HCT116 (cell line): Measurements from ENCODE around the gene ZDHHC21. TPM values are rescaled to one million over a fixed set of nuclear protein-coding genes. Genes with fewer than 3 reads are reported as not detected.

Experiments used
- ATAC-seq: fragments of 200-7000 bp; cut with Tn5 transposase; 2 replicates; pipeline ENCODE4 v1.9.1; 2020; ENCODE audit warnings: mild to moderate bottlenecking, moderate library complexity
- BruUV-seq: library from RNA; stranded (reverse); fragments of 400-500 nt; replicated peaks from 2 replicates; lab custom pipeline; 2021; lab: Mats Ljungman, UMichigan
- CTCF ChIA-PET: fragments of 300-600 bp; sonication (Branson Sonifier 250); formaldehyde crosslinking; loops from one replicate; lab custom pipeline; 2021; ENCODE audit warnings: antibody characterized with exemption; lab: Charles Lee
- POLR2A ChIA-PET: fragments of 300-600, 350-600 bp; sonication (Branson Sonifier 250); formaldehyde crosslinking; loops from one replicate; lab custom pipeline; 2021; ENCODE audit warnings: antibody characterized with exemption; lab: Charles Lee
- RAD21 ChIA-PET, 2 experiments: fragments of 300-600 bp; sonication (Branson Sonifier 250); formaldehyde crosslinking; loops; one replicate each; lab custom pipeline; 2023; ENCODE audit warnings: low total read pairs in 2 of 2; ENCODE audit not compliant: uncharacterized antibody in 2 of 2, unreplicated experiment in 2 of 2, low non-redundant PET in 1 of 2; lab: Charles Lee
- DNase-seq: peaks from one replicate; pipeline ENCODE4 v3.0.0-alpha.2; 2010; ENCODE audit warnings: low read depth, low spot score
- H2AFZ ChIP-seq: fragments of 200-600 bp; shearing (Covaris generic), sonication (generic); 2 replicates; pipeline ENCODE4 v1.6.1; 2017; ENCODE audit warnings: low read depth, mixed run types, mixed read lengths, antibody characterized with exemption, low read length; ENCODE audit not compliant: poor library complexity, severe bottlenecking
- H3K27ac ChIP-seq: 2 replicates; pipeline ENCODE4 v1.5.1; 2012; ENCODE audit warnings: low read depth, low read length
- H3K27me3 ChIP-seq: fragments of 200-600 bp; sonication (generic); 2 replicates; pipeline ENCODE4 v1.6.1; 2016; ENCODE audit warnings: mixed run types, low read length, mixed read lengths; ENCODE audit not compliant: insufficient read depth
- H3K36me3 ChIP-seq, 2 experiments: fragments of 200-500 bp in 1 of 2; fragments of 200-600 bp in 1 of 2; sonication (Bioruptor generic) in 1 of 2; sonication (generic) in 1 of 2; 2 replicates each; pipeline versions ENCODE4 v1.5.1 to v1.6.1; 2014 to 2016; ENCODE audit warnings: low read length in 2 of 2, inconsistent platforms in 1 of 2, mixed read lengths in 1 of 2, mixed run types in 1 of 2; ENCODE audit not compliant: insufficient read depth in 2 of 2, control insufficient read depth in 1 of 2
- H3K4me1 ChIP-seq, 2 experiments: fragments of 200-600 bp in 1 of 2; sonication (generic) in 1 of 2; 2 replicates each; pipeline versions ENCODE4 v1.5.1 to v1.6.1; 2012 to 2017; ENCODE audit warnings: low read length in 2 of 2, inconsistent platforms in 1 of 2, mild to moderate bottlenecking in 1 of 2, mixed read lengths in 1 of 2, mixed run types in 1 of 2, moderate library complexity in 1 of 2; ENCODE audit not compliant: insufficient read depth in 2 of 2, control insufficient read depth in 1 of 2
- H3K4me2 ChIP-seq: fragments of 200-600 bp; sonication (generic); 2 replicates; pipeline ENCODE4 v1.6.1; 2017; ENCODE audit warnings: mixed run types, low read length, mixed read lengths
- H3K4me3 ChIP-seq, 2 experiments: fragments of 200-600 bp in 1 of 2; sonication (generic) in 1 of 2; replicated peaks in 1 of 2; 2 replicates each; pipeline ENCODE4 v1.5.1; 2011 to 2016; ENCODE audit warnings: low read length in 2 of 2, control low read depth in 1 of 2, low read depth in 1 of 2, mild to moderate bottlenecking in 1 of 2, mixed read lengths in 1 of 2, mixed run types in 1 of 2
- H3K79me2 ChIP-seq: fragments of 200-600 bp; sonication (generic); 2 replicates; pipeline ENCODE4 v1.6.1; 2017; ENCODE audit warnings: mild to moderate bottlenecking, mixed run types, low read length, moderate library complexity, mixed read lengths; ENCODE audit not compliant: insufficient read depth
- H3K9ac ChIP-seq: fragments of 200-600 bp; sonication (generic); 2 replicates; pipeline ENCODE4 v1.6.1; 2016; ENCODE audit warnings: low read length, mixed read lengths
- H3K9me2 ChIP-seq: fragments of 200-600 bp; sonication (generic), shearing (Covaris generic); 2 replicates; pipeline ENCODE4 v1.6.1; 2017; ENCODE audit warnings: mixed run types, mild to moderate bottlenecking, moderate library complexity; ENCODE audit not compliant: insufficient read depth
- H3K9me3 ChIP-seq, 2 experiments: fragments of 200-500 bp in 1 of 2; fragments of 200-600 bp in 1 of 2; sonication (Bioruptor generic) in 1 of 2; sonication (generic) in 1 of 2; 2 replicates each; pipeline ENCODE4 v1.6.1; 2014 to 2017; ENCODE audit warnings: low read length in 2 of 2, mixed read lengths in 2 of 2, inconsistent platforms in 1 of 2, low read depth in 1 of 2, mild to moderate bottlenecking in 1 of 2, mixed run types in 1 of 2, moderate library complexity in 1 of 2; ENCODE audit not compliant: control insufficient read depth in 1 of 2, insufficient read depth in 1 of 2
- H4K20me1 ChIP-seq: fragments of 200-600 bp; sonication (generic), shearing (Covaris generic); 2 replicates; pipeline ENCODE4 v1.6.1; 2017; ENCODE audit warnings: mixed run types, mild to moderate bottlenecking, moderate library complexity; ENCODE audit not compliant: insufficient read depth
- CEBPB ChIP-seq: IDR thresholded peaks from 2 replicates; pipeline ENCODE4 v1.6.1; 2012; ENCODE audit warnings: low read depth
- CTCF ChIP-seq, 3 experiments: fragments of 200-600 bp in 1 of 3; sonication (generic) in 1 of 3; IDR thresholded peaks in 2 of 3; conservative IDR thresholded peaks in 1 of 3; 2 replicates each; pipeline ENCODE4 v1.5.1; 2012 to 2017; ENCODE audit warnings: low read depth in 2 of 3, low read length in 2 of 3, antibody characterized with exemption in 1 of 3, borderline replicate concordance in 1 of 3, control low read depth in 1 of 3, mild to moderate bottlenecking in 1 of 3, mixed read lengths in 1 of 3, mixed run types in 1 of 3, moderate library complexity in 1 of 3; ENCODE audit not compliant: insufficient read depth in 1 of 3
- EZH2phosphoT487 ChIP-seq: fragments of 200-600 bp; IDR thresholded peaks from 2 replicates; pipeline ENCODE4 v1.6.1; 2018; ENCODE audit warnings: antibody characterized with exemption, borderline replicate concordance
- FOSL1 ChIP-seq: IDR thresholded peaks from 2 replicates; pipeline ENCODE4 v1.6.1; 2012; ENCODE audit warnings: low read depth
- POLR2AphosphoS5 ChIP-seq: IDR thresholded peaks from 2 replicates; pipeline ENCODE4 v1.6.1; 2011; ENCODE audit warnings: mild to moderate bottlenecking, low read depth, low read length, moderate library complexity
- SP1 ChIP-seq: IDR thresholded peaks from 2 replicates; pipeline ENCODE4 v1.6.1; 2012; ENCODE audit warnings: low read depth
- YY1 ChIP-seq: IDR thresholded peaks from 2 replicates; pipeline ENCODE4 v1.6.1; 2011; ENCODE audit warnings: low read length, low read depth, moderate library complexity, mild to moderate bottlenecking; ENCODE audit not compliant: insufficient replicate concordance; ENCODE audit errors: extremely low read depth
- ZFX ChIP-seq: fragments of 450-650 bp; IDR thresholded peaks from 2 replicates; pipeline ENCODE4 v1.6.1; 2017
- ZNF274 ChIP-seq: fragments of 200-500 bp; sonication (Bioruptor generic); IDR thresholded peaks from 2 replicates; pipeline ENCODE4 v1.6.1; 2014; ENCODE audit warnings: mild to moderate bottlenecking, low read depth, low read length, inconsistent platforms
- intact Hi-C: fragments of 100-400 bp; cut with micrococcal nuclease; formaldehyde crosslinking; loops from 2 replicates; pipeline ENCODE4 v1.10.0; 2022
- total RNA-seq: library from RNA; stranded (reverse); gene quantifications from one replicate; pipeline ENCODE4 v1.2.1, GENCODE V29; 2021; ENCODE audit not compliant: unreplicated experiment
- TF ChIP-seq, protein P1 (sequence below): IDR thresholded peaks from 2 replicates; pipeline ENCODE4 v1.6.1; 2012

ZDHHC21 gene
- total RNA-seq, 1 experiment from 2014 or later, result 5.9 TPM

GRCh38 chr9:14730461-14730898 is 37.2 kb upstream of the ZDHHC21 start:
- no peaks in the 10 kb centered on the region for H3K9me2 ChIP-seq
- DNase-seq (no peak), ATAC-seq (no peak)
- H3K4me2 ChIP-seq, result no peak overlapping the region
- POLR2A ChIA-PET, result no interaction called here
- no peak overlapping the region for H2AFZ ChIP-seq
- no peaks in the 10 kb centered on the region for H3K36me3 ChIP-seq
- no peak overlapping the region for H3K4me3 ChIP-seq
- no TSS peak for BruUV-seq
- RAD21 ChIA-PET, result no interaction called here
- H3K79me2 ChIP-seq, result no peaks in the 10 kb centered on the region
- TF ChIP-seq ZNF274 (no peak), CTCF (IDR thresholded peaks at IDR 0.05 in 2 of 3, conservative IDR thresholded peaks at IDR 0.05 in 1 of 3; ENCODE audit: borderline replicate concordance in 1 of 3, insufficient read depth in 1 of 3, low read depth in 2 of 3, low read length in 2 of 3) (no peak), ZFX (no peak), SP1 (no peak), POLR2AphosphoS5 (no peak), FOSL1 (no peak), CEBPB (no peak), YY1 (no peak), EZH2phosphoT487 (no peak)
- TF ChIP-seq, protein P1, sequence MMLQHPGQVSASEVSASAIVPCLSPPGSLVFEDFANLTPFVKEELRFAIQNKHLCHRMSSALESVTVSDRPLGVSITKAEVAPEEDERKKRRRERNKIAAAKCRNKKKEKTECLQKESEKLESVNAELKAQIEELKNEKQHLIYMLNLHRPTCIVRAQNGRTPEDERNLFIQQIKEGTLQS, result no peak
- H3K4me1 ChIP-seq, result no peaks in the 10 kb centered on the region
- H3K27me3 ChIP-seq, result peaks cover 21% of the 10 kb centered on the region
- H3K27ac ChIP-seq, result no peak overlapping the region
- no peaks in the 10 kb centered on the region for H4K20me1 ChIP-seq
- H3K9me3 ChIP-seq, result no peaks in the 10 kb centered on the region
- no peak overlapping the region for H3K9ac ChIP-seq
- CTCF ChIA-PET, result no interaction called here
- intact Hi-C loops, result no loop called here
